HL-60 (cell line): ENCODE measurements around the gene NCOR1.
"Not testable (repeated sequence)": the region's sequence is repeated elsewhere in the genome, so short reads cannot be mapped to it uniquely, and the experiment has no call there.

Source experiments
- DNase-seq, 2 experiments: peaks; one replicate each; pipeline ENCODE4 v3.0.0-alpha.2; 2010 to 2020; ENCODE audit warnings: low read depth in 1 of 2, low spot score in 1 of 2
- H3K27ac ChIP-seq: fragments of 250-450 bp; sonication (Bioruptor Pico); replicated peaks from 2 replicates; pipeline ENCODE4 v1.5.1; 2020; ENCODE audit warnings: mild to moderate bottlenecking, moderate library complexity
- H3K27me3 ChIP-seq: fragments of 250-450 bp; sonication (Bioruptor Pico); 2 replicates; pipeline ENCODE4 v1.5.1; 2021; ENCODE audit warnings: mild to moderate bottlenecking, moderate library complexity; ENCODE audit not compliant: insufficient read depth, poor library complexity, severe bottlenecking
- H3K4me3 ChIP-seq: replicated peaks from 2 replicates; pipeline ENCODE4 v1.5.1; 2011; ENCODE audit warnings: mild to moderate bottlenecking, control low read depth, low read length; ENCODE audit not compliant: insufficient read depth
- CTCF ChIP-seq: IDR thresholded peaks from one replicate; pipeline ENCODE4 v1.5.1; 2011; ENCODE audit warnings: low read length, control low read depth, inconsistent platforms; ENCODE audit not compliant: insufficient read depth
- GABPA ChIP-seq: IDR thresholded peaks from 2 replicates; pipeline ENCODE4 v1.6.1; 2012; ENCODE audit warnings: low read depth
- POLR2AphosphoS5 ChIP-seq: IDR thresholded peaks from 2 replicates; pipeline ENCODE4 v1.6.1; 2012; ENCODE audit warnings: low read depth
- REST ChIP-seq: IDR thresholded peaks from 2 replicates; pipeline ENCODE4 v1.6.1; 2012; ENCODE audit warnings: low read depth; ENCODE audit not compliant: insufficient replicate concordance
- SPI1 ChIP-seq: IDR thresholded peaks from 2 replicates; pipeline ENCODE4 v1.6.1; 2012; ENCODE audit warnings: low read depth, mild to moderate bottlenecking, borderline replicate concordance

Gene NCOR1

GRCh38 chr17:16158714-16159113, 56.6 kb downstream of the NCOR1 start:
- no peak for DNase-seq
- Histone ChIP-seq H3K27ac (no peak overlapping the region), H3K27me3 (no peaks in the 10 kb centered on the region), H3K4me3 (no peak overlapping the region)
- TF ChIP-seq REST (no peak), POLR2AphosphoS5 (no peak), CTCF (no peak), GABPA (no peak), SPI1 (no peak)

DNA sequence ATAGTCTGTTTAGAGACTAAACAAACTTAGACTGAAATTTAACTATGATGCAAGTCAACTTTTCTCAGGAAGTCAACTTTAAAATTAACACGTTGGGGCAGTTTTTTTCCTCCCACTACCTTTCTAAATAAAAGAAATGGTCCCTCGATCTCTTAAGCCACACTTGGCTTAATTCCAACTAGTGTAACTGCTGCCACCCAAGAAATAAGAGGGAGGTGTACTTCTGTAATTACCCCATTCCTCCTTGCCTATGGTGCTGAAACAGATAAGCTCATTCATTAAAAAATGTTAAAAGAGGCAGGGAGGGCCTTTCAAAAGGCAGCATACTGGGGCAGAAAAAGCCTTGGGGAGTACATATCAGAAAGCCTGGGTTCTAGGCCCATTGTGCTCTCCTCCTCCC, 59.8 kb downstream of the NCOR1 start:
- TF ChIP-seq CTCF (no peak), GABPA (no peak), SPI1 (no peak), POLR2AphosphoS5 (no peak), REST (no peak)
- Histone ChIP-seq H3K27me3 (no peaks in the 10 kb centered on the region), H3K27ac (no peak overlapping the region), H3K4me3 (no peak overlapping the region)
- DNase-seq = peak in 1 of 2 experiments; percentile 4

DNA sequence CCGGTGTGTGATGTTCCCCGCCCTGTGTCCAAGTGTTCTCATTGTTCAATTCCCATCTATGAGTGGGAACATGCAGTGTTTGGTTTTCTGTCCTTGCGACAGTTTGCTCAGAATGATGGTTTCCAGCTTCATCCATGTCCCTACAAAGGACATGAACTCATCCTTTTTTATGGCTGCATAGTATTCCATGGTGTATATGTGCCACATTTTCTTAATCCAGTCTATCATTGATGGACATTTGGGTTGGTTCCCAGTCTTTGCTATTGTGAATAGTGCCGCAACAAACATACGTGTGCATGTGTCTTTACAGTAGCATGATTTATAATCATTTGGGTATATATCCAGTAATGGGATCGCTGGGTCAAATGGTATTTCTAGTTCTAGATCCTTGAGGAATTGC, 63.0 kb downstream of the NCOR1 start:
- DNase-seq, H3K4me3 ChIP-seq: not testable (repeated sequence)

DNA sequence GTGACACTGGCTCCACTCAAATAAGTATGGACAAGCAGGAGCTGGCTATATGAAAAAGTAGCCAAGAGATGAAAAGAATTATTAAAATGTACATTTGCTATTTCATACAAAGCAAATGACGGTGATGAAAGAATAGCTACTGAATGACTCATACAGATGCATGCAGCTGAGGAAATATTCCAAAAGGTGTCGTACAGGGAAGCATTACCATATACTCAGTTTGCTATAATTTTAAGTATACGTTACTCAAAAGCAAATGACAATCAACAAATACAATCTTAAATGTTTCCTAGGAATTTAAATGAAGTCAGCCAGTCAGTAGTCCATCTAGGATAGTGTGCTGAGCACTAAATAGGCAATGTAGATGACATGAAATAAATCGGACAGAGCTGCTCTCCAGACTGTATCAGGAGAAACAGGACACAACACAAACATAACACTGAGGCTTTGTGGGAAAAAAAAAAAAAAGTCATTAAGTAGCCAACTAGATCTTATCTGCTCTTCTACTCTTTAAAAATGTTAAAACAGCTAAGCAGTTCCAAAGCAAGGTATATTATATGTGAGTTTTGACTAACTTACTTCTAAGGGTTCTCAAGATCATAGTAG, 65.0 kb downstream of the NCOR1 start:
- no peak for DNase-seq
- no peak overlapping the region for H3K27ac ChIP-seq
- H3K4me3 ChIP-seq = no peak overlapping the region
- TF ChIP-seq SPI1 = no peak
- no peak for TF ChIP-seq CTCF
- no peak for TF ChIP-seq REST
- TF ChIP-seq POLR2AphosphoS5 = no peak
- no peak for TF ChIP-seq GABPA
- H3K27me3 ChIP-seq = no peaks in the 10 kb centered on the region

More for the DNA sequence above, 63.0 kb downstream of the NCOR1 start:
- not testable (repeated sequence) for H3K27ac ChIP-seq, H3K27me3 ChIP-seq
